ENCODE results near the gene SLC25A25. TPM values are rescaled to one million over a fixed set of nuclear protein-coding genes. Genes with fewer than 3 reads are reported as not detected.

Gene SLC25A25
- total and polyA plus RNA-seq, 9 of the 15 experiments (the other 6 are each of a cell fraction or from before 2014, with no cell fraction given): 0.07 to 35.9 (median 23.2) TPM

- TF ChIP-seq KLF16 (IDR thresholded peaks at IDR 0.05) (no peak), PCBP1 (IDR thresholded peaks at IDR 0.05; ENCODE audit: low read depth, low read length, poor library complexity, severe bottlenecking) (no peak), OTX1 (CRISPR knock-in tag; IDR thresholded peaks at IDR 0.05) (no peak), EHMT2 (IDR thresholded peaks at IDR 0.05) (no peak), HBP1 (CRISPR knock-in tag; IDR thresholded peaks at IDR 0.05) (0 out of 2 replicates have a peak, but pooled peaks have one; percentile 46), ATF3 (IDR thresholded peaks at IDR 0.05) (no peak), ATF3 (CRISPR knock-in tag; conservative IDR thresholded peaks at IDR 0.05) (0 out of 2 replicates have a peak, but pooled peaks have one; percentile 60), SPI1 (IDR thresholded peaks at IDR 0.05; ENCODE audit: borderline replicate concordance, low read depth, low read length) (peak; percentile 32; the same call in 1 of the 2 replicates), ZNF696 (CRISPR knock-in tag; conservative IDR thresholded peaks at IDR 0.05) (no peak), ZBTB8A (IDR thresholded peaks at IDR 0.05; ENCODE audit: partially characterized antibody) (no peak), MLX (CRISPR knock-in tag; conservative IDR thresholded peaks at IDR 0.05) (peak in 1 of 2 experiments; percentile 7; a peak in 1 of 4 replicates)
Measured at GRCh38 chr9:128149951-128150593, 82.0 kb downstream of the SLC25A25 start (continued).
